GM19025 (cell line): ENCODE results near the gene WBP4.
"Not testable (repeated sequence)": the region's sequence is repeated elsewhere in the genome, so short reads cannot be mapped to it uniquely, and the experiment has no call there.

Source experiments
- ATAC-seq: cut with Tn5 transposase; IDR thresholded peaks from one replicate; pipeline ENCODE4 v1.9.1; 2021; ENCODE audit warnings: mild to moderate bottlenecking, low read depth, moderate library complexity; ENCODE audit not compliant: unreplicated experiment

The WBP4 gene

GRCh38 chr13:41075485-41075884 is 14.2 kb downstream of the WBP4 start:
- ATAC-seq, result no peak

DNA sequence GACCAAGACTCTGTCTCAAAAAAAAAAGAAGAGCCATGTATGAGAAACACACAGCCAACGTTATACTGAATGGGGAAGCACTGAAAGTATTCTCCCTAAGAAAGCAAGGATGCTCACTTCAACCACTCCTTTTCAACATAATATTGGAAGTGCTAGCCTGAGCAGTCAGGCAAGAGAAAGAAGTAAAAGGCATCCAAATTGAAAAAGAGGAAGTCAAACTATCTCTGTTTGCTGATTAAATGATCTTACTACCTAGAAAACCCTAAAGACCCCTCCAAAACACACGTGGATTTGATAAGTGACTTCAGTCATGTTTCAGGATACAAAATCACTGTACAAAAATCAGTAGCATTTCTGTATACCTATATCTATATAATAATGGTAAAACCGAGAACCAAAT is 16.2 kb downstream of the WBP4 start:
- ATAC-seq, result no peak

DNA sequence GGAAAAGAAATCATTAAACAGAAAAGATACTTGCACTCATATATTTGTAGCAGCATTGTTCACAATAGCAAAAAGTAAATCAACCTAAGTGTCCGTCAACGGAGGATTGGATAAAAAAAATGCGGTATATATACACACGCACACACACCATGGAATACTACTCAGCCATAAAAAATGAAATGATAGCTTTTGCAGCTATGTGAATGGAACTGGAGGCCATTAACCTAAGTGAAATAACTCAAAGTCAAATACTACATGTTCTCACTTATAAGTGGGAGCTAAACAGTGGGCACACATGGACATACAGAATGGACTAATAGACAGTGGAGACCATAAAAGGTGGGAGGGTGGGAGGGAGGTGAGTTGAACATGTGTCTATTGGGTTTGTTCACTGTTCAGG is 18.4 kb downstream of the WBP4 start:
- ATAC-seq, result no peak

DNA sequence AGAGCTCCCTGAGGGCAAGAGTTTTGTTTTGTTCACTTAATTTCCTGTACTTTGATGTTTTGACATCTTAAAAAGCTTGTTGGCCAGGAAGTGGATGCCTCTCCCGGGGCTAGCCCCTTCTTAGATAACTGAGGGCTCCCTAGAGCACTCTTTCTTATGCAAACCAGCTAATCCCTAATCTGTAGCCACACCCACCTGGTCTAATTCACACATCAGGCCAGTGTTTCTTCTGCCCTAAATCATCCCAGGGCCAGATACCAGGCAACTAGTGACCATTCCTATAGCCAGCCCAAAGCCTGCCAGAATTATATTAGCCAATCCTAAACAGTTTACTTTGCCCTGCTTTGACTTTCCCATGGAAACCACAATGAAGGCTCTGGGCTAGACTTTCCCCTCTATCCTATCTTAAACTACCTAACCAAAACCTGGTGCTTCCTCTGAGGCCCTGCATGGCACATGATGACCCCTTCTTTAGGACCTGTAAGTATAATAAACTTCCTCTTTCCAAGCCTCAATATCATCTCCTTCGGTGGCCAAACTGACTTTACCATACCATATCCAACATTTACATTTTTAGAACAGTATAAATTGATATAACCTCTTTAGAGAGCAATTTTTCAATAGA is 24.8 kb downstream of the WBP4 start:
- ATAC-seq, result no peak

GRCh38 chr13:41095681-41096080 is 34.4 kb downstream of the WBP4 start:
- not testable (repeated sequence) for ATAC-seq

- ATAC-seq, result no peak
Measured at GRCh38 chr13:41098761-41099160, 37.5 kb downstream of the WBP4 start.

GRCh38 chr13:41099986-41100385 is 38.7 kb downstream of the WBP4 start:
- ATAC-seq, result no peak

DNA sequence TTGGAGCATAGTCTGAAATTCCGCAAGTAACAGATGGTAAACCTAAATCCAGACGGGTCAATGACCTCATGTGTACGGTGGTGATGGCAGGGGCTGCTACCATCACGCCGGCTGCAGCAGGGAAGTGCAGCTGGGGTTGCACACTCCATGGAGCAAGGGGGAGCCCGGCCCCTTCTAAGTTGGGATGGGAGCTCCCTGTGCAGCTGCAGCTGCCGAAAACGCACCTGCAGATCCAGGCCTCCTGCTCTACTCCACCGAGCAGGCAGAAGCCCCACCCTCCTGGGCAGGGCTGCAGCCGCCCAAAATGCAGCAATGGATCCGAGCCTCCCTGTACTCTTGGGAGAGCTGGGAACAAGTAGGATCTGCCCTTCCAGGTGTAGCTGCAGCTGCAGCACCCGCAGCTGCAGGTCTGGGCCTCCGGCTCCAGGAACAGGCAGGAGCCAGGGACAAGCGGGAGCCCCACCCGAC is 45.8 kb downstream of the WBP4 start:
- ATAC-seq, result no peak

GRCh38 chr13:41107584-41108014 is 46.3 kb downstream of the WBP4 start:
- ATAC-seq, result no peak

GRCh38 chr13:41111454-41111853 is 50.1 kb downstream of the WBP4 start:
- no peak for ATAC-seq

DNA sequence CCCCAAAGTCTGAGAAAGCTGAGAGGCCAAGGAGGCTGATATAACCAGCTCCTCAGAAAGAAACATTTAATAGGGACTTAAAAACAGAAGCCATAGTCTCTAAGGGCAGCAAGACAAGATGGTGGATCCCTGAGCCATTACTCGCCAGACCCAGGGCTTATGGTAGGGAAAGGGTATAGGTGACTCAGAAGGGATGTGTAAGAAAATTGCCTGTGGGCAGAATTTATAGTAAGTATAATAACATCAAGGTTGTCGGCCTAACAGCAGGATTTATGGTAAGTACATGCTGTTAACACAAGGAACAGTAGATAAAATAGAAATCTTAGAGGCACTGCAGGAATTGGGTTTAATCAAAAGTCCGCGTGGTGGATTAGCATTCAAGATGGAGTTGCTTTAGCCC is 56.6 kb downstream of the WBP4 start:
- ATAC-seq, result no peak

DNA sequence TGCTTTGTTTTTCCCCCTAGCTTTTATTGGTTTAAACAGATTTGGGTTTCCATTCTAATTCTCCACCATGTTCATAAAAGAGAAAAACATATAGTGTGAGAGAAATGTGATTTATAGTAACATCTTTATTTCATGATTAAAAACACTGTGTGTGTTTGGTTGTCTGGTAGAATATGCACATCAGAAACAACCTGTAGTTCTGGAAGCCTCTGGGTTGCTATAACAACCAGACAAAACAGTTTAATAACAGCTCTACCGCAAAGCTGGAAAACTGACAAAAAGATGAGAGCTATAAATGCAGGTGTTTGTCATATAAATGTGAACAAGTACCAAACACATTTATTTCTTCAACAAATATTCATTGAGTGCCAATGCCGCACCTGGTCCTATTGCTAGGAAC is 61.5 kb downstream of the WBP4 start:
- no peak for ATAC-seq

DNA sequence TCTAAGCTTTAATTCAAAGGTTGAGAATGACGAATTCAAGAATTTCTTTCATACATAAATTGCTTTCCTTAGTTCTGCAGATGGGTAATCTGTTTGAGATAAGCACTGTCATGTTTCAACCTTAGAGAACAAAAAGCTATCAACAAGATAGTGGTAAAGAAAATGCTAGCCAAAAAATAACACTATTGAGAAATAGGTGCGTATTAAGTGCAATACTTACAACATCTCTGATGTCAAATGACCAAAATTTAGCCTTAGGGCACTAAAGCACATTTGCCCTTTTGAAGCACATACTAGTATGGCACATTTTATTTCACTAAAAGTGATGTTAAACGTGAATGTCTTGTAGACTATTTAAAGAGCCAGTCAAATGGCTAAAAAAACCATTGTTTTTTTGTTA is 66.4 kb downstream of the WBP4 start:
- ATAC-seq, result no peak

- ATAC-seq, result no peak
Measured at GRCh38 chr13:41130356-41130755, 69.0 kb downstream of the WBP4 start.

- not testable (repeated sequence) for ATAC-seq
Measured at GRCh38 chr13:41131189-41131588, 69.9 kb downstream of the WBP4 start.

GRCh38 chr13:41131660-41132511 is 70.6 kb downstream of the WBP4 start:
- ATAC-seq, result peak; percentile 6

DNA sequence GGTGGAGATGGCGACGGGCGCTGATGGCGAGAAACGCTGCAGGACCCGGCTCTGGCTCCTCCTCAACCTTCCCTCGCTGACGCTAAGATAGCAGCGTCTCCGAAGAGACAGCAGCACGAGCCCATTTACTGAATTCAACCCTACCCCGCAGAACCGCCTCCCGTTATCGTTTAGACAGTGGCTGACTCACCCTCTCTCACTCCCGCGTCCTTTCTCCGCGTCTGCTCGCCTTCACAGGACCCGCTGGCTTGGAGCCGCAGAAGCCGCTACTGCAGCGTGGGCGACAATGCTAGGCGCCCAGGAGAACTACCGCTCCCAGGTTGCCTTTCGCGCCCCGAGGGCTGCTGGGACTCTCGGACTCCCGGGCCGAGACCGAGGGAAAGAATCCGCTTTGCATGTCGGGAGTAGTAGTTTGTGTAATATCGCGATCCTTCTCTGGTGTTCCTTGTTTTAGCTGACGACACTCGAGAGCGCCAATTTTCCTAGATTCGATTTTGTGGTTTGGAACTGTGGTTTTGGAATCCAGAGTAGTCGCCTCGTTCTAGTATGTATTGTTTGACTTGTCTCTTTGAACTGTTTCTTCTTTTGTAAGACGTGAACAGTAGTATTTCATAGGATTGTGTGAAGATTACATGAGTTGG is 71.3 kb downstream of the WBP4 start, which contains the start of gene KBTBD6:
KBTBD6 (minus strand) TSS at position 291 of the 641 bp plus-strand sequence. CDS start 291 bp downstream, outside the sequence.
- peak; percentile 97 for ATAC-seq
